Peyer's patch (tissue), 4 donors: ENCODE data around the gene PRR18. TPM values are rescaled to one million over a fixed set of nuclear protein-coding genes. Genes with fewer than 3 reads are reported as not detected.

ENCODE experiments used
- DNase-seq, 3 donors: peaks; one replicate each; pipeline ENCODE4 v3.0.0-alpha.2; 2017 to 2019
- H3K27ac ChIP-seq, 4 donors: fragments of 200-600 bp; sonication (generic); one replicate each; pipeline ENCODE4 v1.5.1; 2016 to 2019
- H3K27me3 ChIP-seq, 2 donors: fragments of 200-600 bp; sonication (generic); one replicate each; pipeline ENCODE4 v1.5.1; 2019
- H3K36me3 ChIP-seq, 3 donors: fragments of 200-600 bp; sonication (generic); one replicate each; pipeline ENCODE4 v1.5.1; 2016 to 2019
- H3K4me1 ChIP-seq, 4 donors: fragments of 200-600 bp; sonication (generic); one replicate each; pipeline ENCODE4 v1.5.1; 2016 to 2019
- H3K4me3 ChIP-seq, 4 donors: fragments of 200-600 bp; sonication (generic); 1 replicate in 3 of 4; 2 replicates in 1 of 4; pipeline ENCODE4 v1.5.1; 2016 to 2019; ENCODE audit warnings: mild to moderate bottlenecking in 1 of 4
- H3K9me3 ChIP-seq, 4 donors: fragments of 200-600 bp; sonication (generic); one replicate each; pipeline ENCODE4 v1.5.1; 2016 to 2019; ENCODE audit warnings: mild to moderate bottlenecking in 1 of 4
- POLR2A ChIP-seq, 2 donors: fragments of 450-650 bp; IDR thresholded peaks; one replicate each; pipeline ENCODE4 v1.5.1; 2017; ENCODE audit warnings: antibody characterized with exemption in 2 of 2, mild to moderate bottlenecking in 2 of 2, moderate library complexity in 2 of 2
- total RNA-seq, 4 donors: library from RNA; depleted of rRNA; stranded (reverse); fragments of >200 nt; gene quantifications; one replicate each; pipeline ENCODE4 v1.1.0, GENCODE V29; 2016
- TF ChIP-seq, protein P1 (sequence below), 6 experiments: fragments of 450-650 bp in 4 of 6; fragments of 200-600 bp in 2 of 6; sonication (generic) in 1 of 6; IDR thresholded peaks; one replicate each; pipeline ENCODE4 v1.5.1; 2017 to 2019; ENCODE audit warnings: antibody characterized with exemption in 6 of 6, mild to moderate bottlenecking in 3 of 6, moderate library complexity in 1 of 6

PRR18 gene
- total RNA-seq, 4 donors from 2014 or later = not detected

DNA sequence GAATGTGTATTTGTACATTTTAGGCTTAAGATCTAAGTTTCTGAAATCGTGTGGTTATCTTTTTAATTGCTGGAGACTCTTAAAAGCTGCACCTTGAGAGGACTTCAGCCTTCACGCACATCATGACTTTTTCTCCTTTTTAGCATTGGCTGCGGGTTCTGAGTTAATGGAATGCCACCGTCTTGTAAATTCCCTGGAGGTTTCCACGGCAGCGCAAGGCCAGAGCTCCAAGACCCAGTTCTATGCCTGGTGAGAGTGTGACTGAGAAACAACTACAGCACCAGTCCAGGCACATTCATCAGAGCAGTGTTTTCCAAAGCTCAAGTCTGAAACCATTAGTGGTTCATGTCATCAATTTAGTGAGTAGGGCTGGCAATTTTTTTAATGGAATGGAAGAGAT lies 23.0 kb downstream of the PRR18 start:
- no peaks in the 10 kb centered on the region for H3K36me3 ChIP-seq
- no peak for DNase-seq
- H3K27ac ChIP-seq = no peak overlapping the region
- no peaks in the 10 kb centered on the region for H3K9me3 ChIP-seq
- no peak overlapping the region for H3K4me3 ChIP-seq
- H3K27me3 ChIP-seq = no peaks in the 10 kb centered on the region
- TF ChIP-seq POLR2A (IDR thresholded peaks at IDR 0.05) = no peak
- TF ChIP-seq, protein P1, sequence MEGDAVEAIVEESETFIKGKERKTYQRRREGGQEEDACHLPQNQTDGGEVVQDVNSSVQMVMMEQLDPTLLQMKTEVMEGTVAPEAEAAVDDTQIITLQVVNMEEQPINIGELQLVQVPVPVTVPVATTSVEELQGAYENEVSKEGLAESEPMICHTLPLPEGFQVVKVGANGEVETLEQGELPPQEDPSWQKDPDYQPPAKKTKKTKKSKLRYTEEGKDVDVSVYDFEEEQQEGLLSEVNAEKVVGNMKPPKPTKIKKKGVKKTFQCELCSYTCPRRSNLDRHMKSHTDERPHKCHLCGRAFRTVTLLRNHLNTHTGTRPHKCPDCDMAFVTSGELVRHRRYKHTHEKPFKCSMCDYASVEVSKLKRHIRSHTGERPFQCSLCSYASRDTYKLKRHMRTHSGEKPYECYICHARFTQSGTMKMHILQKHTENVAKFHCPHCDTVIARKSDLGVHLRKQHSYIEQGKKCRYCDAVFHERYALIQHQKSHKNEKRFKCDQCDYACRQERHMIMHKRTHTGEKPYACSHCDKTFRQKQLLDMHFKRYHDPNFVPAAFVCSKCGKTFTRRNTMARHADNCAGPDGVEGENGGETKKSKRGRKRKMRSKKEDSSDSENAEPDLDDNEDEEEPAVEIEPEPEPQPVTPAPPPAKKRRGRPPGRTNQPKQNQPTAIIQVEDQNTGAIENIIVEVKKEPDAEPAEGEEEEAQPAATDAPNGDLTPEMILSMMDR (IDR thresholded peaks at IDR 0.05) = no peak
- no peaks in the 10 kb centered on the region for H3K4me1 ChIP-seq

DNA sequence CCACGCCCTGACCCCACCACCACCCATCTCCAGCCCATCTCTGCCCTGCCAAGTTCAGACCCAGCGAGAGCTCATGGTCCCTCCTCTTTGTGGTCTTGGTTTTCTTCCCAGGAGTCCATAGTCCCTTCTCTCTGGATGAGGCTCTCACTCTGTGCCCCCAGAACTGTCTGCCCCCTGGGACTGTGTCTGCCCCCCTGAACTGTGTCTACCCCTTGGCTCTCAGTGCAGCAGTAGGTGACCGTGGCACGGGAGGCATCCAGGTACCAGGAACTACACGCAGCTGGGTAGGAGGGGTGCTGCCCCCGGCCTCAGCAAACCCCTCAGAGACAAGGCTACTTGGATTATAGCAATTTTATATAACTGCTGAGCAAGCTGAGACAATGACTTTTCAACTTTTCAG lies 23.6 kb downstream of the PRR18 start:
- TF ChIP-seq POLR2A (IDR thresholded peaks at IDR 0.05) = no peak
- TF ChIP-seq, protein P1 (IDR thresholded peaks at IDR 0.05) = no peak
- Histone ChIP-seq H3K36me3 (no peaks in the 10 kb centered on the region), H3K4me1 (no peaks in the 10 kb centered on the region), H3K27me3 (no peaks in the 10 kb centered on the region), H3K9me3 (no peaks in the 10 kb centered on the region), H3K4me3 (no peak overlapping the region), H3K27ac (no peak overlapping the region)
- no peak for DNase-seq

DNA sequence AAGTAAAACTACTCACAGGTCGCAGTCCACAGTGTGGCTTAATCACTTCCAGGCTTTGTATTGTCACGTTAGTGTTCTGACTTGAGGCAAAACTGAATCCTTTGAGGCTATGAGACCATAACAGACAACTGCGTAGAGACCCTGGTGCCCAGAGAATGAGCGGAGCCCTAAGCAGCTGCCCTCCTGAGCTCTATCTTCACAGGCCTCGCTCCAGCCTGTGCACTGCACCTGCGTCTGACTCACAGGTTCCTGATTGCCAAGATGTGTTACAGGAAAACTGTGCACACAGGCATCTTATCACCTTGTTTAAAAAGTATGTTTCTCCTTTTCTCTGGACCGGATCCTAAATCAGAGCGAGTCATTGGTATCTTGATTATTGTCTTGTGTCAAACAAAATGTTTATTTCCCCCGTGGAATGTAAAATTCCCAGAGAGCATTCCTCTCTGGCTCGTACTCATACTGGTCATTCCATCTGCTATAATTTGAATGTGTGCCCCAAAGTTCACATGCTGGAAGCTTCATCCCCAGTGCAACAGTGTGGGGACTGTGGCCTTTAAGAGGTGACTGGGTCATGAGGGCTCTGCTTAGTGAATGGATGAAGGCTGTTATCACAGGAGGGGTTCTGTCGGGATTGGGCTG lies 25.7 kb downstream of the PRR18 start:
- H3K36me3 ChIP-seq = no peaks in the 10 kb centered on the region
- no peak overlapping the region for H3K27ac ChIP-seq
- H3K4me3 ChIP-seq = no peak overlapping the region
- DNase-seq = no peak
- no peaks in the 10 kb centered on the region for H3K9me3 ChIP-seq
- no peaks in the 10 kb centered on the region for H3K27me3 ChIP-seq
- H3K4me1 ChIP-seq = no peaks in the 10 kb centered on the region
- TF ChIP-seq, protein P1 (IDR thresholded peaks at IDR 0.05) = no peak

DNA sequence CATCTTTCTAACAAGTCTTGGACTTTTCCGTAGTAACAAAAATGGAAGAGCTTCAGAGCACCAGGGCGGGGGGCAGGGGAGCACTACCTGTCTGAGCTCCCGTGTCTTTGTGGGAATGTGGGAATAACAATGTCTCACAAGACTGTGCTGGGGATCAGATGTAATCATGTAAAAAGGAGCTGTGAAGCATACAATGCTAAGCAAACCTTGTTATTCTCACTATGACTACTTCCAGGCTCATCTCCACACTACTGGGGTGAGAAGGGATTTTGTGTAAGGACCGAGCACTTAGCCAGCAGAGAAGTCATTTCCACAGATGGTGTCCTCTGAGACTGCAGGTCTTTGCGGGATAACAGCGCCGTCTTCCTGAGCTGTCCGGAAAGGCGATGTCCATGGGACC lies 27.1 kb downstream of the PRR18 start:
- no peaks in the 10 kb centered on the region for H3K4me1 ChIP-seq
- no peak overlapping the region for H3K27ac ChIP-seq
- H3K4me3 ChIP-seq = no peak overlapping the region
- TF ChIP-seq POLR2A (IDR thresholded peaks at IDR 0.05) = no peak
- TF ChIP-seq, protein P1 (IDR thresholded peaks at IDR 0.05) = no peak
- no peaks in the 10 kb centered on the region for H3K36me3 ChIP-seq
- H3K9me3 ChIP-seq = no peaks in the 10 kb centered on the region
- DNase-seq = no peak
- H3K27me3 ChIP-seq = no peaks in the 10 kb centered on the region

DNA sequence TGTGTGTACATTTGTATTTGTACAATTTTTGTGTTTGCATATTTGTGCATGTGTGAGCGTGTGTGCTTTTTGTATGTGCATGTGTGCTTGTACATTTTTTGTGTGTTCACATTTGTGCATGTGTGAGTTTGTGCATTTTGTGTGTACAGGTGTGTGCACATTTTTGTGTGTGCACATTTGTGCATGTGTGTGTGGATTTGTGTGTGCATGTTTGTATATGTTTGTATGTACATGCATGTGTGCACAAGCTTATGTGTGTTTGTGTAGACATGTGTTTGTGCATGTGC lies 28.9 kb downstream of the PRR18 start:
- DNase-seq = no peak
- H3K27ac ChIP-seq = no peak overlapping the region
- no peaks in the 10 kb centered on the region for H3K36me3 ChIP-seq
- H3K4me1 ChIP-seq = no peaks in the 10 kb centered on the region
- H3K27me3 ChIP-seq = no peaks in the 10 kb centered on the region
- no peaks in the 10 kb centered on the region for H3K9me3 ChIP-seq
- H3K4me3 ChIP-seq = no peak overlapping the region
- TF ChIP-seq, protein P1 (IDR thresholded peaks at IDR 0.05) = no peak
